Subcutaneous abdominal adipose tissue (tissue), 5 donors: Measurements from ENCODE around the gene LSAMP.

Experiments
- H3K27ac ChIP-seq: one replicate; pipeline ENCODE4 v1.7.0; 2013; ENCODE audit warnings: low read depth, mild to moderate bottlenecking, inconsistent platforms, low read length, moderate library complexity
- H3K27me3 ChIP-seq, 5 donors: one replicate each; pipeline ENCODE4 v1.7.0; 2013; ENCODE audit warnings: low read length in 5 of 5, inconsistent platforms in 1 of 5; ENCODE audit not compliant: control insufficient read depth in 5 of 5, insufficient read depth in 4 of 5
- H3K36me3 ChIP-seq, 5 donors: one replicate each; pipeline ENCODE4 v1.7.0; 2013; ENCODE audit warnings: low read length in 5 of 5; ENCODE audit not compliant: control insufficient read depth in 5 of 5, insufficient read depth in 5 of 5
- H3K4me1 ChIP-seq, 5 donors: one replicate each; pipeline ENCODE4 v1.7.0; 2013; ENCODE audit warnings: low read length in 5 of 5, mild to moderate bottlenecking in 3 of 5, moderate library complexity in 1 of 5; ENCODE audit not compliant: control insufficient read depth in 5 of 5, insufficient read depth in 5 of 5
- H3K4me3 ChIP-seq, 5 donors: one replicate each; pipeline ENCODE4 v1.7.0; 2013; ENCODE audit warnings: low read length in 5 of 5, low read depth in 1 of 5
- H3K9ac ChIP-seq, 5 donors: one replicate each; pipeline ENCODE4 v1.7.0; 2013; ENCODE audit warnings: low read length in 5 of 5, mild to moderate bottlenecking in 4 of 5, moderate library complexity in 3 of 5
- H3K9me3 ChIP-seq, 5 donors: one replicate each; pipeline ENCODE4 v1.7.0; 2013; ENCODE audit warnings: low read length in 5 of 5; ENCODE audit not compliant: control insufficient read depth in 5 of 5
- donor health status: healthy.
- donor health status: healthy.
- donor health status: healthy.
- donor health status: healthy.
- donor health status: healthy.

The LSAMP gene

DNA sequence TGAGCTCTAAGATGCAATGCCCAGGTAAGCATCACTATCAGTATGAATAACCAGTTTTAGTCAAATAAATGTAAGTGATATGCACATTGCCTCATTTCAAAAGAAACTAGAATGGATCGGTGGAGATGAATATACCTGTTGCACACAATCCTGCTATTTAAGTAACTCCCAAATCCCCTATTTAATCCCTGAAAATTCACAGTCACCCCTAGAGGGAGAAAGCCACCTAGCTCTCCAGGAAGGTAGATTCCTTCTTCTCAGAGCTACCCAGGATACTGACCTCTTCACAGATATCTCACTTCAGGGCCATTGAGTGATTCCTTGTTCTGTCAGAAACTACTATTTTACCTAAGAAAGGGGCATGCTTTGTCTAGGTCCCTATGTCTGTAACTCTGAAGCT lies 11.7 kb downstream of the LSAMP start:
- H3K9ac ChIP-seq = no peak overlapping the region
- H3K27me3 ChIP-seq = no peaks in the 10 kb centered on the region
- no peaks in the 10 kb centered on the region for H3K9me3 ChIP-seq
- H3K4me3 ChIP-seq = no peak overlapping the region
- H3K36me3 ChIP-seq = no peaks in the 10 kb centered on the region
- H3K4me1 ChIP-seq = no peaks in the 10 kb centered on the region
- H3K27ac ChIP-seq = no peak overlapping the region

DNA sequence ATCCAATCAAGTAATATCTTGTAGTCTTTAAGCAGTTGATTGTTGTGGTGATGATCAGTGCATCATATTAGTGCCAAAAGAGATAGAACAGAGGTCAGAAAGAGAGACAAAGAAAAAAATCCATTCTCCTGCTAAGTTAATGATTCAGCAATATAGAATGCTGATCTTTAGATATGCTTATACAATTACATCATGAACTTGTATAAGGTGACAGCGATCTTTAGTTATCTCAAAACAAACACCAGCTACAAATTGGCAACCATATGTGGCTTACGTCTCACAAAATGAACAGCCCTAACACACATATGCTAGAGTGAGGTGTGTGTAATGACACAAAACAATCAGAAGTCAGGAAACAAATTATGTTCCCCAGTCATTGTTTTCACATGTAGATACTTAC lies 12.5 kb downstream of the LSAMP start:
- Histone ChIP-seq H3K4me3 (no peak overlapping the region), H3K27ac (no peak overlapping the region), H3K9ac (no peak overlapping the region), H3K27me3 (no peaks in the 10 kb centered on the region), H3K4me1 (no peaks in the 10 kb centered on the region), H3K36me3 (no peaks in the 10 kb centered on the region), H3K9me3 (no peaks in the 10 kb centered on the region)

DNA sequence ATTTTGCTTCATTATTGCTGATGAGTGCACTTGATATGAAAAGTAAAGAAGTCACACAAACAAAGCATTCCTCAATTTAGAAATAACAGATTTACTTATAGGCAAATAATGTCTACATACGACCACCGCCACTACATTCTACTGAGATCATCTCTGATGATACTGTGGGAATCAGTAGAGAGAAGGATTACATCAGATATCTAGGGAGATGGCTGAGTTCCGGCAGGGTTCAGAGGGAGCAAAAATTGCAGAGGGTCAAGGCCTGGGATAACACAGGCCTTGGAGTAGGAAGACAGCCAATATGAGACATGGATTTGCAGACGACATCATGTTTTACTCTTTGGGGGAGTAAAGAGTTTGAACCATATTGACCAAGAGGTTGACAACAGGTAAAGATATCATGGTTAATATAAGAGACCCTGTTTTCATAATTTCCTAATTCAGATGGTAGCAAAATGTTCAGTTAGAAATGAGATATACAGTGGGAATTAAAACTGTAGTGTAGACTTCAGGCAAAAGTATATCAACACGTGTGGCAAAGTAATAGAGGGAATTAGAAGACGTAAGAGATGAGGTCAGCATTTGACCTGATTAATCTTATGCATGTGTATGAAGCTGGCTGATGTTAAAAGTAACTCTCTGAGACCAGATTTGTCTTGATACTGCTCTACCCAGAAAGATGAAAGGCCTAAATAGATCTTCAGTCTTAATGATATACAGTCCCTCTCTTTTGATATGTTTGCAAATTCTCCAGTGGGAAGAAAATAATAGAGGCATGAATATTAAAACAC lies 15.6 kb downstream of the LSAMP start:
- Histone ChIP-seq H3K4me1 (no peaks in the 10 kb centered on the region), H3K9ac (no peak overlapping the region), H3K9me3 (no peaks in the 10 kb centered on the region), H3K4me3 (no peak overlapping the region), H3K27ac (no peak overlapping the region), H3K27me3 (no peaks in the 10 kb centered on the region), H3K36me3 (no peaks in the 10 kb centered on the region)

DNA sequence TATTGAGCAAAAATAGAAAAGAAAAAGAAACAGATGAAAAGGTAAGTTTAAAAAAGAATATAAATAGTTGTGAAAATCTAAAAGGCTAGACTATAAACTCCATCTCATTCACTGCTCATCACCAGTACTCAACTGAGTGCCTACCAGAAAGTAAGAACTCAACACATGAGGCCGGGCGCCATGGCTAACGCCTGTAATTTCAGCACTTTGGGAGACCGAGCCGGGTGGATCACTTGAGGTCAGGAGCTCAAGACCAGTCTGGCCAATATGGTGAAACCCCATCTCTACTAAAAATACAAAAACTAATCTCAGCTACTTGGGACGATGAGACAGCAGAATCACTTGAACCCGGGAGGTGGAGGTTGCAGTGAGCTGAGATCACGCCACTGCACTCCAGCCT lies 19.3 kb downstream of the LSAMP start:
- no peaks in the 10 kb centered on the region for H3K27me3 ChIP-seq
- no peaks in the 10 kb centered on the region for H3K9me3 ChIP-seq
- no peak overlapping the region for H3K9ac ChIP-seq
- no peak overlapping the region for H3K4me3 ChIP-seq
- H3K36me3 ChIP-seq = no peaks in the 10 kb centered on the region
- H3K4me1 ChIP-seq = peaks cover 0 to 5% (median 0%) of the 10 kb centered on the region in 5 donors
- H3K27ac ChIP-seq = no peak overlapping the region

DNA sequence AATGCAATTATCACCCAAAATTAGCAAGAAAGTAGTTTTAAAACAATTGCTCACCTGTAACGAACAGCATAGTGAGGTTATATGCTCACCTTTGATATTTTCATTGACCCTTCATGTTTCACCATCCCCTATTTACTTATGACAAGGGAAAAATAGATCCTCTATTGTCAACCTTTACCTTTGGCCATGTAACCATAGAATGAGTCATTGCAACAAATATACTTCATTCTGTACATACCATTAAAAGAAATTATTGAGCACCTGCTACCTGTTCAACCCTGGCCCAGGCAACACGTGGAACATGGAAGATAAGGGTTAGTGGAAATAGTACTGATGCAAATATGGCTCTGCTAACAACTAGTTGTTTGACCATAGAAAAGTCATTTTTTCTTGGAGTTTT lies 20.2 kb downstream of the LSAMP start:
- H3K27ac ChIP-seq = no peak overlapping the region
- no peaks in the 10 kb centered on the region for H3K9me3 ChIP-seq
- H3K36me3 ChIP-seq = no peaks in the 10 kb centered on the region
- no peaks in the 10 kb centered on the region for H3K27me3 ChIP-seq
- no peak overlapping the region for H3K4me3 ChIP-seq
- H3K9ac ChIP-seq = no peak overlapping the region
- peaks cover 0 to 5% (median 0%) of the 10 kb centered on the region in 5 donors for H3K4me1 ChIP-seq

DNA sequence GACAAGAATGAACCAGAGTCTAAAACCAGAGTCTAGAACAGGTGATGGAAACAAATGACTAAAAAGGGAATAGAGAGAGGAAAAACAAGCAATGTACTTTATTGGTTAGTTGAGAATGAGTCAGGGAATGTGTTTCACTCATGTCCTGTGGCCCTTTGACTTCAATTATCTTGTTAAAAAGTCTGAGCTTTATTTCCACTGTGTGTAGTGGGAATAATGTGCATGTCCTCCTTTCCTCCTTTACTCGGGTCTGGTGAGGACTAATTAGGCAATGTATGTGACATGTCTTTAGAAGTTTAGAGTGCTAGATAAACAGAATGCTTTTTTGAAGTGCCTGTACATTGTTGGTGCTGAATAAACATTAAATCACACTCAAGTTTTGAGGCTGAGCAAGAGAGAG lies 21.3 kb downstream of the LSAMP start:
- no peaks in the 10 kb centered on the region for H3K36me3 ChIP-seq
- H3K9me3 ChIP-seq = no peaks in the 10 kb centered on the region
- H3K27me3 ChIP-seq = no peaks in the 10 kb centered on the region
- no peak overlapping the region for H3K4me3 ChIP-seq
- H3K4me1 ChIP-seq = peaks cover 0 to 5% (median 0%) of the 10 kb centered on the region in 5 donors
- no peak overlapping the region for H3K9ac ChIP-seq
- no peak overlapping the region for H3K27ac ChIP-seq

DNA sequence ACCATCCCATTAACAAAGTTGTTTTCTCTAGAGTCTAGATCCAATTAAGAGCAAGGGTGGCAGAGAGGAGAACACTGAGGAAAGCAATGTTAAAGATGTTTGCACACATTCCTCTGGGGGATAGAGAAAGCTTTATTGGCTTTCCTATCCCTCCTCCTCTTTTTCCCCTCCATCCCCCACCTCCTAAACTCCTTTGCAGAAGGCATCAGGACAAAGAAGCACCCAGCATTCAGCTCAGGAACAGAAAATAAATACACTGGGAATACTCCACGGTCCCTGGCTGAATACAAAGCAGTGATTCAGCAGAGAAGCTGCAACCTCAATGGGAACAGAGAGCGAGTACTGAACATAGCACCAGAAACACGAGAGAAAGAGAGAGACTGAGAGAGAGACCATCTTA lies 21.9 kb downstream of the LSAMP start:
- Histone ChIP-seq H3K9me3 (no peaks in the 10 kb centered on the region), H3K27ac (no peak overlapping the region), H3K4me1 (peaks cover 0 to 5% (median 0%) of the 10 kb centered on the region in 5 donors), H3K27me3 (no peaks in the 10 kb centered on the region), H3K9ac (no peak overlapping the region), H3K36me3 (no peaks in the 10 kb centered on the region), H3K4me3 (no peak overlapping the region)

DNA sequence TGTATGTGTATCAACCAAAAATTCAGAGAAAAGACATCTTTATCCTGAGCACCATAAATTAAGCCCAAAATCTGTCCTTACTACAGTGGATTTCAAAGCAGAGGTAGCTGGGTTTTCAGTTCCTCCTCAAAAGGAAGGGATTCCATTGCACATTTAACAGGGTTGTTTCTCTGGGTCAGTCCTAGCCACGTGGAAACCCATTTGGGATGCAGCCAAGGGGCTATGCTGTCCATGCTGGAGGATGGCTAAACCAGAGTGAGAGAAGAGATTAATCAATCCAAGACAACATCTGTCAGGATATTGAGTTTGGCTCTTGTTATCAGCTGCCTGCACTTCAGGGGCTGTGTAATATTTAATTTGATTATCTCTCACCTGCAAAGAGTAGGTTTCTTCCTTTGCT lies 28.1 kb downstream of the LSAMP start:
- no peaks in the 10 kb centered on the region for H3K9me3 ChIP-seq
- H3K27me3 ChIP-seq = no peaks in the 10 kb centered on the region
- no peak overlapping the region for H3K4me3 ChIP-seq
- H3K9ac ChIP-seq = no peak overlapping the region
- no peak overlapping the region for H3K27ac ChIP-seq
- no peaks in the 10 kb centered on the region for H3K4me1 ChIP-seq
- no peaks in the 10 kb centered on the region for H3K36me3 ChIP-seq

DNA sequence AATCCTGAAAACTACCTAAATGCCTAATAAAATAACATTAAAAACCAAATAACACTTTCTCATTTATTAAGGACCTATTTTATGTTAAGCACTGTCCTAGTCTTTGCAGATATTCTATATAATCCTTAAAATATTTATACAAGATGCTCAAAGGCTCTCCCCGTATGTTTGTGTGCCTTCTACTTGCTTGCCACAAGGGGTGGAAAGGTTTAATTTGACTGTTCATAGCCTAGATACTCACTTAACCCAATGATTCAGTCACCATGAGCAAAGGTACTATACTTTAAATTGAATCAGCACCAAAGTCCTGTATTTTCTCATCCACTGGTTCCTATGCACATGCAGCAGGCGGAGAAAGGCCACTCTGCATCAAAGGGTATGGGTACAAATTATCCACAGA lies 32.0 kb downstream of the LSAMP start:
- Histone ChIP-seq H3K4me3 (no peak overlapping the region), H3K4me1 (no peaks in the 10 kb centered on the region), H3K27me3 (no peaks in the 10 kb centered on the region), H3K27ac (no peak overlapping the region), H3K9ac (no peak overlapping the region), H3K36me3 (no peaks in the 10 kb centered on the region), H3K9me3 (no peaks in the 10 kb centered on the region)

DNA sequence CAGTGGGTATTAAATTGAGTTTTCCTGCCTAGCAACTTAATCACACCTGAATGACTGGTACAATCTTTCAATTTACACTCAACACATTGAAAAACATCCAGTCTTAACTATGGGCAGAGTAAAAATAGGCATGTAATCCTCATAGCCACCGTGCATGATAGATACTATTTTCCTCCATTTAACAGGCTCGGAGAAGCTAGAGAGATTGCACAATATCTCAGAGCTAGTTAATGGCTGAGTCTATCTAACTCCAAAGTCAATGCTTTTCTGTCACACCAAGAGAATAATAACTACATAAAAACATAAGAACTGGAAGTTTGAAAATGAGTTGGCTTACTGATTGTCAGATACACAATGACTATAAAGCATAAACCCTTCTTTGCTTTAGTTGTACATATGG lies 36.8 kb downstream of the LSAMP start:
- Histone ChIP-seq H3K9me3 (no peaks in the 10 kb centered on the region), H3K9ac (no peak overlapping the region), H3K4me1 (no peaks in the 10 kb centered on the region), H3K36me3 (no peaks in the 10 kb centered on the region), H3K27me3 (no peaks in the 10 kb centered on the region), H3K4me3 (no peak overlapping the region), H3K27ac (no peak overlapping the region)
